ENCODE results near the gene CUX1. TPM values are rescaled to one million over a fixed set of nuclear protein-coding genes. Genes with fewer than 3 reads are reported as not detected.
"Not testable (repeated sequence)": the region's sequence is repeated elsewhere in the genome, so short reads cannot be mapped to it uniquely, and the experiment has no call there.

The CUX1 gene
- total RNA-seq, 1 experiment from 2014 or later: 34.9 TPM

GRCh38 chr7:101846800-101847538, 29.5 kb downstream of the CUX1 start:
- no peak for DNase-seq (ENCODE audit: extremely low read depth, low read depth)

- DNase-seq (ENCODE audit: extremely low read depth, low read depth): peak; percentile 61
Measured at GRCh38 chr7:101848208-101848951, 31.0 kb downstream of the CUX1 start.

DNA sequence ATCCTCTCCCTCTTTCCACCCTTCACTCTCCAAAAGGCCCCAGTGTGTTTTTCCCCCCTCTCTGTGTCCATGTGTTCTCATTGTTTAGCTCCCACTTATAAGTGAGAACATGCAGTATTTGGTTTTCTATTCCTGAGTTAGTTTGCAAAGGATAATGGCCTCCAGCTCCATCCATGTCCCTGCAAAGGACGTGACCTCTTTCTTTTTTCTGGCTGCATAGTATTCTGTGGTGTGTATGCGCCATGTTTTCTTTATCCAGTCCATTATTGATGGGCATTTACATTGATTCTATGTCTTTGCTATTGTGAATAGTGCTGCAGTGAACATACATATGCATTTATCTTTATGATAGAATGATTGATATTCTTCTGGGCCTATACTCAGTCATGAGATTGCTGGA, 31.9 kb downstream of the CUX1 start:
- not testable (repeated sequence) for DNase-seq (ENCODE audit: extremely low read depth, low read depth)

DNA sequence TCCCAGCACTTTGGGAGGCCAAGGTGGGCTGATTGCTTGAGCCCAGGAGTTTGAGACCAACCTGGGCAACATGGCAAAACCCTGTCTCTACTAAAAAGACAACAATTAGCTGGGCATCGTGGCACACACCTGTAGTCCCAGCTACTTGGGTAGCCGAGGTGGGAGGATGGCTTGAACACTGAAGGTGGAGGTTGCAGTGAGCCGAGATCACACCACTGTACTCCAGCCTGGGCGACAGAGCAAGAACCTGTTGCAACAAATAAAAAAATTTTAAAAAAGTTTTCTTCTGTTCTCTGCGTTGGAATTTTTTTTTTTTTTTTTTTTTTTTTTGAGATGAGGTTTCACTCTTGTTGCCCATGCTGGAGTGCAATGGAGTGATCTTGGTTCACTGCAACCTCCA, 34.9 kb downstream of the CUX1 start:
- not testable (repeated sequence) for DNase-seq (ENCODE audit: extremely low read depth, low read depth)

GRCh38 chr7:101853684-101854083, 36.3 kb downstream of the CUX1 start:
- no peak for DNase-seq (ENCODE audit: extremely low read depth, low read depth)

GRCh38 chr7:101854084-101854865, 36.8 kb downstream of the CUX1 start:
- DNase-seq (ENCODE audit: extremely low read depth, low read depth): no peak

DNA sequence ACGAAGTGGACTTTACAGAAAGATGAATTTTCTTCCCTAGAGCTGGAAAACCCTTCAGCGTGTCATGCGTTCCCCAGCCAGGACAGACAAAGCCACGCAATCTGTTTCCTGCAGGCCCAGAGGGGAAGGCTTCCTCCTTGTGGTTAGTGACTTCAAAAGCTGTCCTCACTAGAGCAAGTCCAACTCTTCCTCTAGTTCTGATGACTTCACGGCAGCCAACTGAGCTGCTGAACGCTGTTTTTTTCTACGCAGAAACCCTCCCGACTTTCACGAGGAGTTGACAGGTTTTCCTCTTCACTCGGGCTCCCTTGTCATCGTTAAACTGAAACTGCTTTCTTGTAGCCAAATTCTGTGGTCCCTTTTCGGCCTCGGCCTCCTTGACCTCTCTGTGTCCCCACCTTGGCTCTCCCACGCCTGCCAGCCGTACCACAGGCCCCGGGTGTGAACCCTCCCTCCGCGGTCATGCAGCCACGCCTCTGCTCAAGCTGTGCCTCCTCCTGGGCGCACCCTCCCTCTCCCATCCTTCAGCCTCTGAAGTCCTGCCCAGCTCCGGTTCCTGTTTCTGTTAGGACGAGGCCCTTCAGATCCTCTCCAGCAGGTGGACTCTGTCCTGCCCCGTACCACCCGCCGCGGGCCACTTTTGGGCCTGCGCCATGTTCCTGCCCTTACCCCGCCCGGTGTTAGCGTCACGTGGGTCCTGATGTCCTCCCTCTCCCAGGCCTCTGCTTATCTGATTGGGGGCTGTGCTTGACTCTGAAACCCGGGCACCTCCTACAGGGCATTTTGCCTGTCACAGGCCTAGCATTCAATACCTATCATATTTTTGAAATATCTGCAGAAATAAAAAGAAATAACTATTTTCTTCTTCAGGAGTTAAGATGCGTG, 39.3 kb downstream of the CUX1 start:
- peak; percentile 91 for DNase-seq (ENCODE audit: extremely low read depth, low read depth)

GRCh38 chr7:101857358-101857811, 40.0 kb downstream of the CUX1 start:
- DNase-seq (ENCODE audit: extremely low read depth, low read depth): no peak

GRCh38 chr7:101858437-101859385, 41.3 kb downstream of the CUX1 start:
- no peak for DNase-seq (ENCODE audit: extremely low read depth, low read depth)

DNA sequence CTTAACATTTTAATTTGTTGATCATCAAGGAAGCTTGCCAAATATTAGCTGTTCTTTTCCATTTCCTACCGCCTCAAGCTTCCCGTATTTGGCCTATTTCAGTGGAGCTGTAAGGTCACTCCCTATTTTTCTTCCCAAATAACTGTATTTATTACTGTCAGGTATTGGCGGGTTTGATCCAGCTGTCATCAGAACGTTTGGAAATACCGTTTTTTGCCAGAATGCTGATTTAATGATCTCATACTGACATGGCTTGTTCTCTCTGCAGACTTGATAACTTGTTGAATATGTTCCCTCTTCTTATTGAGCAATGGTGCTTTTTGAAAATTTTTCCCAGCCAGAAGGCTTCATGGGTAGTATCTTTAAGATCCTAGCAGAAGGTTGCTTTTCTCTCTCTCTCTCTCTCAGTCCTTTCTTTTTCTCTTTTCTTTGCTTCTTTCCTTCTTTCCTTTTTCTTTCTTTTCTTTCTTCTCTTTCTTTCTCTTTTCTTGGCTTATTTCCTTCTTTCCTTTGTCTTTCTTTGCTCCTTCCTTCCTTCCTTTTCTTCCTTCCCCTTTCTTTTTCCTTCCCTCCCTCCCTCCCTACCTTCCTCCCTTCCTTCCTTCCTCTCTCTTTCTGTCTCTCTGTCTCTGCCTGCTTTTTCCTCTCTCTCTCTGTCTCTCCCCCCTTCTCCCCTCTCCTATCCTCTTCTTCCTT, 42.1 kb downstream of the CUX1 start:
- no peak for DNase-seq (ENCODE audit: extremely low read depth, low read depth)

DNA sequence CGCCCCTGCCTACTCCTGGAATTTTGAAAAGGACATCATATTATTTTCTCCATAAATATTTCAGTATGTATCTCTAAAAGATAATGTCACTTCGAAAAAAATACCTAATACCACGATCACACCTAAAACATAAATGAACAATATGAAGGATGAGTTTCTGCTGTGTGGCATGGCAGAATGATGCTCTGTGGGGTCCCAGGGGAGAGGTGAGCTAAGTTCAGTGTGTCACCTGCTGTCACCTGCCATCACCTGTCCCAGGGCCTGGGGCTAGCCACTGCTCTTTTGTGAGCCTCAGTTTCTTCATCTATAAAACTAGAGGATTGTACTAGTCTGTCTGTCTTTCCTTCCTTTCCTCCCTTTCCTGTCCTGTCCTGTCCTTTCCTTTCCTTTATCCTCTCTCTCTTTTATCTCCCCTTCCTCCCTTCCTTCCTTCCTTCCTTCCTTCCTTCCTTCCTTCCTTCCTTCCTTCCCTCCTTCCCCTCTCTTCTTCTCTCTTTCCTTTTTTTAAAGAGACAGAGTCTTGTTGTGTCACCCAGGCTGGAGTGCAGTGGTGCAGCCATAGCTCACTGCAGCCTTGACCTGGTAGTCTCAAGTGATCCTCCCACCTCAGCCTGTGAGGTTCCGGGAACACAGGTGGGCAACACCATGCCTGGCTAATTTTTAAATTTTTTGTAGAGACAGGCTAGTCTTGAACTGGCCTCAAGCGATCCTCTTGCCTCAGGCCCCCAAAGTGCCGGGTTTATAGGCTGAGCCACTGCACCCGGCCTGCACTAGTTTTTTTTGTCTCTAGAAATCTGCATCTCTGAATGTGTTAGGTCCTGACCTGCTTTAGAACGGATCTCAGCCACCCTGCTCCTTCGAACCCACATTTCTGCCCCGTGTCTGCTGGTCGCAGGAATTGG, 43.1 kb downstream of the CUX1 start:
- DNase-seq (ENCODE audit: extremely low read depth, low read depth): no peak

DNA sequence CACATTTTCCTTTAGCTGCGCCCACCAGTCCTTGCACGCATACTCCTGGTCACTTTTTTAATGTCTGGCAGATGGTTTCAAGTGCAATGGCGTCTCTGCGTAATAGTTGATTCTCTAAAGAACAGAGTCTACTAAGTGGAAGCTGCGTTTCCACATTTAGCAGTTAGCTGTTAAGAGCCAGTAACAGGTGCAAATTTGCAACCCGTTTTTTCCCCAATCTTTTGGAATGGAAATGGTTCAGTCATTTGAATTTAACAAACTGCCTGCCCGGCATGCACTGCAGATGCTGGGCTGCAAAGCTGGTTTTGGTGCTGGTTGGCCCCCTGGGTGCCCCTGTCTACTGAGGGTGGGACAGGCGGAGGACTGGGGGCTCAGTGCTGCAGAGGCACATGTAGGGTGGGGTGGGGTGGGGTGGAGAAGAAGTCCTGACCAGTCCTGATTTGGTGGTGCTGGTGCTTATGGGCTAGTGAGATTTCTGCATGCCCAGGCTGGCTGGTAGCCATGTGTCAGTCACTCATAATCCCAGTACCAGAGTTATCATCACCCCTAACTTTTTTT, 43.9 kb downstream of the CUX1 start:
- no peak for DNase-seq (ENCODE audit: extremely low read depth, low read depth)

GRCh38 chr7:101862280-101863220, 45.1 kb downstream of the CUX1 start:
- no peak for DNase-seq (ENCODE audit: extremely low read depth, low read depth)

DNA sequence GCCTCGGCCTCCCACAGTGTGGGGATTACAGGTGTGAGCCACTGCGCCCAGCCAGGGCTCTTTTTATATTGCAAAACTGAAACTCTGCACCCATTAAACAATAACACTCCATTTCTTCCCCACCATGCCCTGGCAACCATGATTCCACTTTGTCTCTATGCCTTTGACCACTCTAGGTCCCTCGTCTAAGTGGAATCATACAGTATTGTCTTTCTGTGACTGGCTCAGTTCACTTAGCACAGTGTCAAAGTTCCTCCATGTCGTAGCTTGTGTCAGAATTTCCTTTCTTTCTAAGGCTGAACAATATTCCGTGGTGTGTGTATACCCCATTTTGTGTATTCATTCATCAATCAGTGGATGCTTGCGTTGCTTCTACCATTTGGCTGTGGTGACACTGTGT, 46.2 kb downstream of the CUX1 start:
- no peak for DNase-seq (ENCODE audit: extremely low read depth, low read depth)

DNA sequence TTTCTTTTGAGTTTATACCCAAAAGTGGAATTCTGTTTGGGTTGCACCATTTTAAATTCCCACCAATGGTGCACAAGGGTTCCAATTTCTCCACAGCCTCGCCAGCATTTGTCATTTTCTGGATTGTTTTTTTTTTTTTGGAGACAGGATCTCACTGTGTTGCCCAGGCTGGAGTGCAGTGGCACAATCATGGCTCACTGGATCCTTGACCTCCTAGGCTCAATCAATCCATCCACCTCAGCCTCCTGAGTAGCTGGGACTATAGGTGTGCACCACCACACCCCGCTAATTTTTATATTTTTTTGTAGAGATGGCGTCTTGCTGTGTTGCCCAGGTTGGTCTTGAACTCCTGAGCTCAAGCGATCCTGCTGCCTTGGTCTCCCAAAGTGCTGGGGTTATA, 46.6 kb downstream of the CUX1 start:
- no peak for DNase-seq (ENCODE audit: extremely low read depth, low read depth)

DNA sequence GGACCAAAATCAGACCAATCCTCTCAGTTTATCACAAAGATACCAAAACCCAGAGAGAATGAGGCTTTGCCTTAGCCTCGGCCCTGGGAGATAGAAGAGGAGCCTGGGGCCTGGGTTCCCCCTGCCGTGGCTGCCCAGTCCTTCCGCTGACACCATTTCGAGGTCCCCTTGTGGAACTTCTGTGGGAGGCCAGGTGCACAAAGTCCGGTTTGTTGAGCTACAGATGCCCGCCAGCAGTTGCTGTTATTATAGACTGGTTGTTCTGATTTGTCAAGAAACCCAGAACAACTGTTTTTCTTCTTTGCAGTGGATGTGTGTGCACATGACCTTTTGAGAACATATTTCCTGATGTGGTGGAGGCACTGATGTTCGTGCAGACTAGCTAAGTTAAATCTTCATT, 47.6 kb downstream of the CUX1 start:
- no peak for DNase-seq (ENCODE audit: extremely low read depth, low read depth)
